Putamen (tissue), 1 donor: Measurements from ENCODE around the gene PCYT1A.

ENCODE experiments used
- DNase-seq: peaks from one replicate; pipeline ENCODE4 v3.0.0-alpha.2; 2016; ENCODE audit warnings: low spot score

Gene PCYT1A

GRCh38 chr3:196236223-196236622 is 51.3 kb downstream of the PCYT1A start:
- no peak for DNase-seq

- no peak for DNase-seq
Observed at GRCh38 chr3:196235452-196236122, 51.9 kb downstream of the PCYT1A start.

- no peak for DNase-seq
Observed at GRCh38 chr3:196232882-196233251, 54.7 kb downstream of the PCYT1A start.

- DNase-seq, result no peak
Observed at GRCh38 chr3:196232154-196232881, 55.2 kb downstream of the PCYT1A start.

- DNase-seq, result no peak
Observed at GRCh38 chr3:196227629-196228493, 59.7 kb downstream of the PCYT1A start.

- no peak for DNase-seq
Observed at GRCh38 chr3:196227121-196227561, 60.4 kb downstream of the PCYT1A start.

GRCh38 chr3:196225763-196226364 is 61.7 kb downstream of the PCYT1A start:
- no peak for DNase-seq

GRCh38 chr3:196225086-196225485 is 62.4 kb downstream of the PCYT1A start:
- DNase-seq, result no peak

GRCh38 chr3:196222876-196223595 is 64.5 kb downstream of the PCYT1A start:
- DNase-seq, result no peak

- DNase-seq, result no peak
Observed at GRCh38 chr3:196220991-196221390, 66.5 kb downstream of the PCYT1A start.

- DNase-seq, result no peak
Observed at GRCh38 chr3:196220587-196220986, 66.9 kb downstream of the PCYT1A start.

- no peak for DNase-seq
Observed at GRCh38 chr3:196219970-196220311, 67.6 kb downstream of the PCYT1A start.

GRCh38 chr3:196219194-196219969 is 68.1 kb downstream of the PCYT1A start:
- peak; percentile 34 for DNase-seq

- no peak for DNase-seq
Observed at GRCh38 chr3:196218155-196218712, 69.3 kb downstream of the PCYT1A start.

GRCh38 chr3:196217307-196218154 is 70.0 kb downstream of the PCYT1A start:
- DNase-seq, result no peak

- no peak for DNase-seq
Observed at GRCh38 chr3:196216681-196217211, 70.8 kb downstream of the PCYT1A start.

- DNase-seq, result no peak
Observed at GRCh38 chr3:196216089-196216564, 71.4 kb downstream of the PCYT1A start, which contains the start of gene SLC51A. Gene SLC51A (plus strand): TSS chr3:196216534. CDS start chr3:196216713, 179 bp downstream.

GRCh38 chr3:196215493-196216020 is 72.0 kb downstream of the PCYT1A start:
- no peak for DNase-seq
